Stimulated activated CD4-positive, alpha-beta T cell treated with anti-CD3 and anti-CD28 coated beads, TNF-alpha, amount 100 ng/mL, for 24 hours (primary cell): ENCODE results near the gene INPP5B.

Experiments used
- DNase-seq, 3 experiments: peaks; one replicate each; pipeline ENCODE4 v3.0.0-alpha.2; 2020; ENCODE audit warnings: low read depth in 3 of 3

INPP5B gene

GRCh38 chr1:37840711-37841110 lies 106.1 kb downstream of the INPP5B start:
- no peak for DNase-seq

- DNase-seq = no peak
These were observed 107.2 kb downstream of the INPP5B start for GRCh38 chr1:37839676-37840075.

DNA sequence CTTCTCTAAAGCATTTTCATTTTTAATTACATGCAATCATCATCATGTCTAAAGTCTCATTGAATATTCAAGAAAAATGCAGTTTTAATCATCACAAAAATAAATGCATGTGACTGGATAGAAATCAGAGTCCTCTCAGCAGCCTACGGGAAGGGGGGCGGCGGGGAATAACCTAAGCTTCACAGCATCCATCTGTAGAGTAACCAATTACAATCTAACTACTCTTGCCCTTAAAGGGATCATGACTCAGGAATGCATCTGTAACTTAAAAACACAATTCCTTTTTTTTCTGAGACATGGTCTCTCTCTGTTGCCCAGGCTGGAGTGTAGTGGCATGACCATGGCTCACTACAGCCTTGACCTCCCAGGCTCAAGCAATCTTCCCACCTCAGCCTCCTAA lies 110.1 kb downstream of the INPP5B start:
- no peak for DNase-seq

GRCh38 chr1:37831809-37832208 lies 115.0 kb downstream of the INPP5B start:
- no peak for DNase-seq

- no peak for DNase-seq
These were observed 115.7 kb downstream of the INPP5B start for GRCh38 chr1:37831109-37831508.

DNA sequence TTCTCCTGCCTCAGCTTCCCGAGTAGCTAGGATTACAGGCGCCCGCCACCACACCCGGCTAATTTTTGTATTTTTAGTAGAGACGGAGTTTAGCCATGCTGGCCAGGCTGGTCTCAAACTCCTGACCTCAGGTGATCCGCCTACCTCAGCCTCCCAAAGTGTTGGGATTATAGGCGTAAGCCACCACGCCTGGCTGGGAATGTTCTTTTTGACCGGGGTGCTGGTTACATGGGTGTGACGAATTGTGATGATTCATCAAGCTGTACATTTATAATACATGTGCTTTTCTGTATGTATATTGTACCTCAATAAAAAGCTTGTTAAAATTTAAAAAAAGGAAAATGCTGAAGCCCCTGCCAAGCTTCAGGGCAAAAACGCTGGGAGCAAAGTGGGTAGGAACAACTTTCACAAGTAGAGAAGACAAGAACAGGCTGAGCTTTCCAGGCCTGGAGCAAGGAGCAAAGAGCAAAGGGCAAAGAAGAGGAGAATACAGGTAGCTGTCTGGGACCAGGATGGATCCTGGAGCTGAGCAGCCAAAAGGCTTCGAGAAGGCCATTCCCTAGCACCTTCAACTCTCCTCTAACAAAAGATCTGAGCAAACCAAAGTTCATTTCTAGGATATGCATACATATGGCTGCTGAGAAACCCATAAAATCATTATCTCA lies 118.3 kb downstream of the INPP5B start:
- DNase-seq = no peak

GRCh38 chr1:37825506-37825905 lies 121.3 kb downstream of the INPP5B start:
- no peak for DNase-seq

DNA sequence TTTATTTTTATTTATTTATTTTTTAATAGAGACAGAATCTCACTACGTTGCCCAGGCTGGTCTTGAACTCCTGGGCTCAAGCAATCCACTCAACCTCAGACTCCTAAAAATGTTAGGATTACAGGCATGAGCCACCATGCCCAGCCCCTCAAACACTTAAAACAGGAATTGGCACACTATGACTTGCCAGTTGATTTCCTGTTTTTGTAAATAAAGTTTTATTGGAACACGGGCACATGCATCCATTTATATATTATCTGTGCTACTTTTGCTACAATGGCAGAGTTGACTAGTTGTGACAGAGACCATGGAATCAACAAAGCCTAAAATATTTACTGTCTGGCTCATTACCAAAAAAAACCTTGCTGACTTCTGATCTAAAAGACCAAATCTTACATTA lies 122.9 kb downstream of the INPP5B start:
- DNase-seq = no peak

GRCh38 chr1:37822906-37823815 lies 123.7 kb downstream of the INPP5B start:
- DNase-seq = no peak

DNA sequence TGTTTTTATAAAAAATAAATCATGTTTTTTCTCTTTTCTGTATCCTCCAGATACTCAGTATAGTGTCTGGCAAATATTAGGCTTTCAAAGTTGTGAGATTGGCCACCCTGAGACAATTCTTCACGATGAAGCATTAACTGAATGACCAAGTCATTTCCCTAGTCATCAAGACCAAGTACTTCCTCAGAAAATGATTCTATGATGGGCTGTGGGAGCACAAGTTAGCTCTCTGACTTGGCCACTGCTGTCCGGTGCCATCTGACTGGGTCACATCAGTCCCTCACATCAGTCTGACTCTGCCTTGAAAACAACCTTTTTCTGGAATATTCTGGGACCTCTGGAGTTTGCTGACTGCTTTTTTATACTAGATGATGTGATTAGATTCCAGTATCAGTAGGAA lies 125.4 kb downstream of the INPP5B start:
- DNase-seq = no peak

GRCh38 chr1:37817481-37817880 lies 129.4 kb downstream of the INPP5B start:
- no peak for DNase-seq

DNA sequence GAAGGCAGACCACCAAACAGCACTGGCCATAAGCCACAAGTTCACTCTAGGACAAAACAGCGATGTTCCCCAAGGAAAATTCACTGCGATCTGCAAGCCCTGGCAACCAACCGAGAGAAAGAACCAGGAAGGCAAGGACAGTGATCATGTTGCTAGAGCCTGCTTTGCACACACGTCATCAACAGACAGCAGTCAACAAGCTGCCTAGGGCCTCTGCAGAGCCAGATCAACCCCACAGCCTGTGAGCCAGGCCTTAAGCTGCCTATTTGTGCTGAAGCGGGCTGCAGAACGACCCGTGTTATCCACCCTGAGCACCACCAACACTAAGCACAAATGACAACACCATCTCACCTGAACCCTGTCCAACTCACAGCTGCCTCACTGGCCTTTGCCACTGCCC lies 132.6 kb downstream of the INPP5B start:
- no peak for DNase-seq

DNA sequence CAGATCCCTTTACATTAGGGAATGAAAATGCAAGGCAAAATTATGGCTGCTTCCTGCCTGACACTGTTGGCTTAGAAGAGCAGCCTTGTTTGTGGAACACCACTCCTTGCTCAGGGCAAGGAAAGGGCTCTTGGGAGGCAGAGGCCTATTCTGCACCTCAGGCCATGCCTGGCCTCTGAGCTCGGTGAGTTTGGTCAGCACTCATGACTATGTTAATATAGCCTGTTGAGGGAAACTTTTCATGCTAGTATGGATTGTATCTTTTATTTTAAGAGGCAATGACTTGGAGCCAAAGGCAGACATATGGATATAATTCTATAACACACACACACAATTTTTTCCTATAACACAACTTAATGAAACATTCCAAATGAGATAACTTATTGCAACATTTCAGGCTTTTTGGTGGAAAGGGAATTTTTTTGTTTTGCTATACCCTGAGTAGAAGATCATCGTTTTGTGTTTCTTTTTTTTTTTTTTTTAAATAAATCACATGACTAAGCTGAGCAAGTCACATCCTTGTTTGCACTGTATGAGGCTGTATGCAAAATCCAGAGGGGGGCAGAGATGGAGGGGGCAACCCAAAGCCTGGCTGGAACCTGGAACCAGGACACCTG lies 133.2 kb downstream of the INPP5B start:
- no peak for DNase-seq

DNA sequence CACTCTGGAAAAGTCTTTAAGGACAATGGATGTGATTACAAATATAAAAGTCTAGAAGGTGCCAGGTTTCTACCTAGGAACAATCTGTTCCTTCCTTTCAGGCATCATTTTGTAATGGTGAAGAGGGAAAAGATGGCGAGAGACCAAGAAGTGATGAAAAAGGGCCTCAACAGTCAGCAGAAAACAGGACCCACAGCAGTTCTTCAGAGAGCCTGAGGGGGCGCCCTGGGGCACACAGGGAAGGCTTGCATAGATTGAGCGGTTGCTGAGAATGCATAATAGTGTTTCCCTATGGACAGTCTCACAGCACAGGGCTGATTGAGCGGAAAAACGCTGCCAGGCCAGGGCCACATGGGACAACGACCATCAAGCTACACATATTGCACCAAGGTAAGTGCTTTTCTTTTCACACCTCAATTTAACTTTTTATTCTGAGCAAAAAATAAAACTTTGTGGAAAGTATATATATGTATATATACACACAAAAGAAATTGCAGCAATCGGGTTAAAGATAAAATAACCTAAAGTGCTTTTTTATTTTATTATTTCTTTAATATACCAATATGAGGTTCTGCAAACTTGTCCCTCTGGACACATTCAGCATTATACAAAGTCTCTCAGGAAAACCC lies 135.7 kb downstream of the INPP5B start:
- DNase-seq = peak; percentile 35 to 58 (median 39)
